AG04450 (cell line): ENCODE measurements around the gene RAPGEF1. TPM values are rescaled to one million over a fixed set of nuclear protein-coding genes. Genes with fewer than 3 reads are reported as not detected.

Experiments
- CTCF ChIA-PET: fragments of 300-600, 350-600 bp; formaldehyde crosslinking; extraction: SDS; loops from one replicate; lab custom pipeline; 2022; ENCODE audit warnings: antibody characterized with exemption, inconsistent platforms; lab: Charles Lee
- POLR2A ChIA-PET: fragments of 350-600 bp; formaldehyde crosslinking; extraction: SDS; loops from one replicate; lab custom pipeline; 2021; ENCODE audit warnings: antibody characterized with exemption, inconsistent platforms; lab: Yijun Ruan, JAX
- DNase-seq: peaks from one replicate; pipeline ENCODE4 v3.0.0-alpha.2; 2011; ENCODE audit warnings: low read depth, low spot score
- H3K27ac ChIP-seq: one replicate; pipeline ENCODE4 v1.5.1; 2012; ENCODE audit warnings: low read depth, low read length, control low read depth
- H3K27me3 ChIP-seq: one replicate; pipeline ENCODE4 v1.6.0; 2012; ENCODE audit warnings: low read length; ENCODE audit not compliant: control insufficient read depth, insufficient read depth
- H3K4me3 ChIP-seq: 2 replicates; pipeline ENCODE4 v1.5.1; 2011; ENCODE audit warnings: mild to moderate bottlenecking, low read depth, low read length, control low read depth
- H3K9me3 ChIP-seq: 2 replicates; pipeline ENCODE4 v1.5.1; 2012; ENCODE audit warnings: low read length; ENCODE audit not compliant: control insufficient read depth, insufficient read depth
- polyA plus RNA-seq: library from polyadenylated mRNA; depleted of rRNA; stranded (reverse); fragments of >200 nt; gene quantifications from 2 replicates; pipeline ENCODE4 v1.2.3, GENCODE V29; 2011
- TF ChIP-seq, protein P1 (sequence below): IDR thresholded peaks from 2 replicates; pipeline ENCODE4 v1.5.1; 2011; ENCODE audit warnings: low read depth, low read length, control low read depth, inconsistent platforms

RAPGEF1 gene
- polyA plus RNA-seq, 1 experiment: 27.6 TPM

DNA sequence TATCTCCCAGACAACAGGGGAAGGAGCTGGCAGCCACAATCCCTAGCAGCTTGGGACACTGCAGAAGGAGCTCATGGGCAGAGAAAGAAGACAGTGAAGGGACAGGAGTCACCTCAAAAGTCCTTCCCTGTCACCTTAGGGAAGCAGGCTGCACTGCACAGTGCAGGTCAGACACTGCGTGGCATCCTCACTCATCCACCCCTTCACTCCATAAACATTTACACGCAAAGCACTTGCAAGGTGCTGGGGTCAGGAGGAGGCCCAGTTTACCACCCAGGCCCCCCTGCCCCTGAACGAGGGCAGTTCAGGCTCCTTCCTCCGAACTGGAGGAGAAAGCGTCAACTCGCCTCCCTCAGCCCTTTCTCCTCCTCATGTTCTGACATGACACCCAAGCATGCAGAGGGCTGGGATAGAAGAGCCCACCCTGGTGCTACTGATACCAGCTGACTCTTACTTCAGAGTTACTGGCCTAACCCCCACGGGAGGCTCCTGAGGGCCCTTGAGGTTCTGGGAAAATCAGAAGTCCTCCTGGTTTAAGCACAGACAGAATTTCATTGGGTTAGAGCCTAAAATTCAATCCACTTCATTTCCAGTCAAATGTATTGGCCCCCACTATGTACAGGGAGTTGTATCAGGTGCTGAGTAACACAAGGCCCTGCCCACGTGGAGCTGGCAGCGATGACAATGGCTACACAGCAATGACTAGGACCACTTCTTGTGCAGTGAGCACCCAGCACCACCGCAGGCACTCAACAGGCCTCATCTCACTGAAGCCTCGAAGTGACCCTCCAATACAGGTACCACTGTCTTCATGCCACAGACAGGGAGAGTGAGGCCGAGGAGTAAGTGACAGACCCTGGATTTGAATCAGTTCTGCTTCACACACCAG is 70.4 kb downstream of the RAPGEF1 start:
- ChIA-PET CTCF (no interaction called here), POLR2A (interaction anchor here (1.0 to 1.1 kb wide), 2 partner anchors 9 to 61 kb away, joined by 3 to 4 read pairs; no protein-coding TSS in a partner anchor)
- TF ChIP-seq, protein P1, sequence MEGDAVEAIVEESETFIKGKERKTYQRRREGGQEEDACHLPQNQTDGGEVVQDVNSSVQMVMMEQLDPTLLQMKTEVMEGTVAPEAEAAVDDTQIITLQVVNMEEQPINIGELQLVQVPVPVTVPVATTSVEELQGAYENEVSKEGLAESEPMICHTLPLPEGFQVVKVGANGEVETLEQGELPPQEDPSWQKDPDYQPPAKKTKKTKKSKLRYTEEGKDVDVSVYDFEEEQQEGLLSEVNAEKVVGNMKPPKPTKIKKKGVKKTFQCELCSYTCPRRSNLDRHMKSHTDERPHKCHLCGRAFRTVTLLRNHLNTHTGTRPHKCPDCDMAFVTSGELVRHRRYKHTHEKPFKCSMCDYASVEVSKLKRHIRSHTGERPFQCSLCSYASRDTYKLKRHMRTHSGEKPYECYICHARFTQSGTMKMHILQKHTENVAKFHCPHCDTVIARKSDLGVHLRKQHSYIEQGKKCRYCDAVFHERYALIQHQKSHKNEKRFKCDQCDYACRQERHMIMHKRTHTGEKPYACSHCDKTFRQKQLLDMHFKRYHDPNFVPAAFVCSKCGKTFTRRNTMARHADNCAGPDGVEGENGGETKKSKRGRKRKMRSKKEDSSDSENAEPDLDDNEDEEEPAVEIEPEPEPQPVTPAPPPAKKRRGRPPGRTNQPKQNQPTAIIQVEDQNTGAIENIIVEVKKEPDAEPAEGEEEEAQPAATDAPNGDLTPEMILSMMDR: no peak
- DNase-seq: no peak
- Histone ChIP-seq H3K27me3 (peaks cover 11% of the 10 kb centered on the region), H3K27ac (no peak overlapping the region), H3K9me3 (no peaks in the 10 kb centered on the region), H3K4me3 (no peak overlapping the region)

DNA sequence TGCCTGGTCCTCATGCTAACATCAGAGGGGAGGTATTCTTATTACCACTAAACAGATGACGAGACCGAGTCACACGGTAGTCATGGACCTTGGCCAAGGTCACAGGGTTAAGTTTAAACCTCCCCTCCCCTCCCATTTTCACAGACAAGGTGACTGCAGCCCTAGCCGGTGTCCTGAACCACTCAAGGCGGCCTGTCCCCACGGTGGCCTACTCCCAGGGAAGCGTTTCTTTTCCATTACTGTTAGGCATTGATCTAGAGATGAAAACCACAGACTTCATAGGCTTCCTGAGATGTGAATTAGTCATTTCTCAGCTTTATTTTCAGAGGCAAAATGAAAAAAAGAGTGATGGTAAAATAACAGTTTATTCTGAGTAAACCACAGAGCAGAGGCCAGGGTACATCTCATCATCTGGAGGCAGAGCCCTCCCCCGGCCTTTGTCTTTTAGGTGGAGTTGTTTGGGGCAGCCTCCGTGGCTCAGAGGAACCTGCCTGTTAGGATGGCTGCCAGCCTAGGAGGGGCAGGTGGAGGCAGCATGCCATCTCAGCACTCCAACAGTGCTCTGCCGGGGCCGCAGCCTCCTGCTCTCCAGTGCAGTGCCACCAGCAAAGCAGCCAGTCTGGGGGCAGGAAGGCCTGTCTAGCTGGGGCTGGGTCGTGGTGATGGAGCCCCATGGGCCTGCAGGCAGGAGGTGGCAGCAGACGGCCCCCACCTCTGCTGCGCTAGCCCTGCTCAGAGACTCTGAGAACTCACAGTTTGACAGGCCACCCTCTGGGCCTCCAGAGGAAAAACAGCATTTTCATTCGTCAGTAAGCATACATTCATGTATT is 71.2 kb downstream of the RAPGEF1 start:
- CTCF ChIA-PET: interaction anchor here (0.7 kb wide), 1 partner anchor 71 kb away, joined by 3 read pairs; the partner anchor contains the start of gene RAPGEF1
- H3K27ac ChIP-seq: peak overlapping the region; percentile 85
- H3K9me3 ChIP-seq: no peaks in the 10 kb centered on the region
- POLR2A ChIA-PET: interaction anchor here (1.0 to 1.8 kb wide), 5 partner anchors 9 to 60 kb away, joined by 3 to 13 read pairs (median 4); no protein-coding TSS in a partner anchor
- no peak for DNase-seq
- TF ChIP-seq, protein P1: 0 out of 2 replicates have a peak, but pooled peaks have one; percentile 12
- H3K4me3 ChIP-seq: no peak overlapping the region
- H3K27me3 ChIP-seq: peaks cover 11% of the 10 kb centered on the region

DNA sequence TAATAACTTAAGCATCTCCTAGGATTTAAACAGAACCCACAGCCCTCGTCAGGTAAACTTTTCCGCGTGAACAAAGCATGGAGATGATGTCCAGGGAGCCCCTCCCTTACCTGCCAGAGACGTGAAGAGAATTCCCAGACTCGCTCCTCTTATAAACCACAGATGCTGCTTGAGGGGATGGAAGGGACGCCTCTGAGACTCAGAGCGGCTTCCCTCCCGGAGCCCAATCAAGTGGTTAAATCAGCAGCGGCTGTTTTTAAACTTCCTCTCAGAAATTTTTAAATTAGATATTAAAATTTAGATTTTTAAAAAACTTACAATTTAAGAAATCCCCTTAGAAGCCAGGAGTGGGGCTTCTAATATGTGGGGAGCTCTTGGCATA is 71.8 kb downstream of the RAPGEF1 start:
- no peaks in the 10 kb centered on the region for H3K9me3 ChIP-seq
- H3K4me3 ChIP-seq: no peak overlapping the region
- POLR2A ChIA-PET: interaction anchor here (1.0 to 1.8 kb wide), 3 partner anchors 9 to 33 kb away, joined by 3 to 13 read pairs (median 4); no protein-coding TSS in a partner anchor
- DNase-seq: no peak
- TF ChIP-seq, protein P1: no peak
- peak overlapping the region; percentile 85 for H3K27ac ChIP-seq
- CTCF ChIA-PET: interaction anchor here (0.7 kb wide), 1 partner anchor 72 kb away, joined by 3 read pairs; the partner anchor contains the start of gene RAPGEF1
- peaks cover 11% of the 10 kb centered on the region for H3K27me3 ChIP-seq

DNA sequence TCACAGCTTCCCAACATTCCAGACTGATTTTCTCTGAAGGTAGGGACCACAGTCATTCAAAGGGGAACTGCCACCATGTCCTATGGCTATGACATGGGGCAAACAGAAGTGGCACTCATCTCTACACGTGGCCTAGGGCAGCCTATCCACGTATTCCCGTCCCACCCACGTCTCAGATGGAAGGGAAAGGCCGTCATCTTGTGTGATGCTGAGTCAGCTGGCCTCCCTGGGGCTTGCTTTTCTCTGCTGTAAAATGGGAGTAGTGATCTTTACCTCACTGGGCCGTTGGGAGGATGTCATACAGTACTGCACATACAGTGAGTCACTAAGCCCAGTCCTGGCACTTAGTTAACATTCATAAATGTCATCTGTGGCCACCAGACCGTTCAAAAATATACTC is 72.3 kb downstream of the RAPGEF1 start:
- no peaks in the 10 kb centered on the region for H3K9me3 ChIP-seq
- no peak overlapping the region for H3K4me3 ChIP-seq
- H3K27me3 ChIP-seq: peaks cover 11% of the 10 kb centered on the region
- POLR2A ChIA-PET: interaction anchor here (1.8 kb wide), 1 partner anchor 10 kb away, joined by 13 read pairs; no protein-coding TSS in a partner anchor
- TF ChIP-seq, protein P1: no peak
- no peak for DNase-seq
- H3K27ac ChIP-seq: peak overlapping the region; percentile 11
- CTCF ChIA-PET: no interaction called here
